Stimulated activated CD8-positive, alpha-beta memory T cell treated with anti-CD3 and anti-CD28 coated beads, Interleukin-12 subunit alpha, Interleukin-12 subunit beta, amount 100 ng/mL, for 4 hours (primary cell): ENCODE data around the gene PPIG.
"Not testable (repeated sequence)": the region's sequence is repeated elsewhere in the genome, so short reads cannot be mapped to it uniquely, and the experiment has no call there.

Experiments used
- DNase-seq: peaks from one replicate; pipeline ENCODE4 v3.0.0-alpha.2; 2020; ENCODE audit warnings: low read depth

The PPIG gene

GRCh38 chr2:169664600-169664977 lies 80.4 kb downstream of the PPIG start:
- no peak for DNase-seq

GRCh38 chr2:169664978-169665930 lies 81.1 kb downstream of the PPIG start:
- no peak for DNase-seq

- no peak for DNase-seq
These were observed 83.4 kb downstream of the PPIG start for GRCh38 chr2:169667583-169667982.

GRCh38 chr2:169670215-169670651 lies 86.1 kb downstream of the PPIG start:
- no peak for DNase-seq

- no peak for DNase-seq
These were observed 86.8 kb downstream of the PPIG start for GRCh38 chr2:169670937-169671336.

- DNase-seq, result no peak
These were observed 88.3 kb downstream of the PPIG start for GRCh38 chr2:169672406-169672805.

GRCh38 chr2:169673106-169673505 lies 89.0 kb downstream of the PPIG start:
- DNase-seq, result no peak

- DNase-seq, result no peak
These were observed 89.8 kb downstream of the PPIG start for GRCh38 chr2:169673921-169674320.

- DNase-seq, result no peak
These were observed 92.2 kb downstream of the PPIG start for GRCh38 chr2:169676357-169676756.

- DNase-seq, result no peak
These were observed 92.7 kb downstream of the PPIG start for GRCh38 chr2:169676850-169677249.

GRCh38 chr2:169683054-169683424 lies 98.9 kb downstream of the PPIG start:
- DNase-seq, result no peak

- no peak for DNase-seq
These were observed 99.4 kb downstream of the PPIG start for GRCh38 chr2:169683425-169684134.

- DNase-seq, result no peak
These were observed 100.0 kb downstream of the PPIG start for GRCh38 chr2:169684135-169684565.

- not testable (repeated sequence) for DNase-seq
These were observed 100.6 kb downstream of the PPIG start for GRCh38 chr2:169684712-169685111.

GRCh38 chr2:169686825-169687224 lies 102.7 kb downstream of the PPIG start:
- not testable (repeated sequence) for DNase-seq

- not testable (repeated sequence) for DNase-seq
These were observed 103.8 kb downstream of the PPIG start for GRCh38 chr2:169687943-169688342.

- no peak for DNase-seq
These were observed 106.8 kb downstream of the PPIG start for GRCh38 chr2:169690958-169691357.
